Left ventricle myocardium inferior (tissue), 1 donor: ENCODE measurements around the gene SLC1A1. TPM values are rescaled to one million over a fixed set of nuclear protein-coding genes. Genes with fewer than 3 reads are reported as not detected.

Source experiments
- DNase-seq: peaks from one replicate; pipeline ENCODE4 v3.0.0-alpha.2; 2020
- H3K27ac ChIP-seq: fragments of 200-600 bp; replicated peaks from 2 replicates; pipeline ENCODE4 v1.8.0; 2021
- H3K27me3 ChIP-seq: fragments of 200-600 bp; 2 replicates; pipeline ENCODE4 v1.8.0; 2021; ENCODE audit warnings: low read depth
- H3K36me3 ChIP-seq: fragments of 200-600 bp; 2 replicates; pipeline ENCODE4 v1.8.0; 2021
- H3K4me1 ChIP-seq: fragments of 200-600 bp; 2 replicates; pipeline ENCODE4 v1.8.0; 2021
- H3K4me3 ChIP-seq: fragments of 200-600 bp; 2 replicates; pipeline ENCODE4 v1.8.0; 2021; ENCODE audit warnings: mild to moderate bottlenecking, moderate library complexity
- H3K9me3 ChIP-seq: fragments of 200-600 bp; replicated peaks from 2 replicates; pipeline ENCODE4 v1.8.0; 2021
- intact Hi-C: fragments of 100-400 bp; cut with micrococcal nuclease; formaldehyde crosslinking; loops from one replicate; pipeline ENCODE4 v1.11.0; 2022
- total RNA-seq: library from RNA; stranded (reverse); fragmentation: NEBNext Ultra II Directional; extraction: Animal tissue kit (Norgen Biotek cat#: 25700); gene quantifications from one replicate; pipeline ENCODE4 v1.2.1, GENCODE V29; 2021
- TF ChIP-seq, protein P1 (sequence below): fragments of 200-600 bp; IDR thresholded peaks from 2 replicates; pipeline ENCODE4 v1.8.0; 2021; ENCODE audit warnings: antibody characterized with exemption, mild to moderate bottlenecking, borderline replicate concordance
- donor health status: DM: no; HTN: yes; CAD: no; lungs with severe emphysema.

SLC1A1 gene
- total RNA-seq, 1 donor from 2014 or later = 3.1 TPM

DNA sequence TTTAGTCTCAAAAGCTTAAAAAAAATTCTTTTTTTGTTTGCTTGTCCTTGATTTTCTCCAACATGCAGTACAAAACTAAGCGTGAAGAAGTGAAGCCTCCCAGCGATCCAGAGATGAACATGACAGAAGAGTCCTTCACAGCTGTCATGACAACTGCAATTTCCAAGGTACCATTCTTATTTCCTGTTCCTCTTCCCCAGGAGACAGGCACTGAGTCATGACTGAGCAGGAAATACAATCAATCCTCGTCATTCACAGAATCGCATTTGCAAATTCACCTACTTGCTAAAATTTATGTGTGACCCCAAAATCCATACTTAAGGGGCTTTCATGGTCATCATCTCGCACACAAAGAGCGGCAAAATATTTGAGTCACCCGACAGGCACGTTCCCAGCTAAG, 77.3 kb downstream of the SLC1A1 start:
- no peaks in the 10 kb centered on the region for H3K9me3 ChIP-seq
- TF ChIP-seq, protein P1, sequence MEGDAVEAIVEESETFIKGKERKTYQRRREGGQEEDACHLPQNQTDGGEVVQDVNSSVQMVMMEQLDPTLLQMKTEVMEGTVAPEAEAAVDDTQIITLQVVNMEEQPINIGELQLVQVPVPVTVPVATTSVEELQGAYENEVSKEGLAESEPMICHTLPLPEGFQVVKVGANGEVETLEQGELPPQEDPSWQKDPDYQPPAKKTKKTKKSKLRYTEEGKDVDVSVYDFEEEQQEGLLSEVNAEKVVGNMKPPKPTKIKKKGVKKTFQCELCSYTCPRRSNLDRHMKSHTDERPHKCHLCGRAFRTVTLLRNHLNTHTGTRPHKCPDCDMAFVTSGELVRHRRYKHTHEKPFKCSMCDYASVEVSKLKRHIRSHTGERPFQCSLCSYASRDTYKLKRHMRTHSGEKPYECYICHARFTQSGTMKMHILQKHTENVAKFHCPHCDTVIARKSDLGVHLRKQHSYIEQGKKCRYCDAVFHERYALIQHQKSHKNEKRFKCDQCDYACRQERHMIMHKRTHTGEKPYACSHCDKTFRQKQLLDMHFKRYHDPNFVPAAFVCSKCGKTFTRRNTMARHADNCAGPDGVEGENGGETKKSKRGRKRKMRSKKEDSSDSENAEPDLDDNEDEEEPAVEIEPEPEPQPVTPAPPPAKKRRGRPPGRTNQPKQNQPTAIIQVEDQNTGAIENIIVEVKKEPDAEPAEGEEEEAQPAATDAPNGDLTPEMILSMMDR = no peak
- no peaks in the 10 kb centered on the region for H3K4me1 ChIP-seq
- no peaks in the 10 kb centered on the region for H3K27me3 ChIP-seq
- peaks cover 5% of the 10 kb centered on the region for H3K36me3 ChIP-seq
- DNase-seq = no peak
- intact Hi-C loops = no loop called here
- H3K4me3 ChIP-seq = no peak overlapping the region
- no peak overlapping the region for H3K27ac ChIP-seq

GRCh38 chr9:4569101-4569500, 78.8 kb downstream of the SLC1A1 start:
- DNase-seq = no peak
- no peaks in the 10 kb centered on the region for H3K27me3 ChIP-seq
- intact Hi-C loops = no loop called here

GRCh38 chr9:4572184-4572826, 82.0 kb downstream of the SLC1A1 start:
- TF ChIP-seq, protein P1 = no peak
- DNase-seq = no peak
- no peaks in the 10 kb centered on the region for H3K27me3 ChIP-seq
- no peak overlapping the region for H3K27ac ChIP-seq
- intact Hi-C loops = no loop called here
- peaks cover 14% of the 10 kb centered on the region for H3K36me3 ChIP-seq
- H3K4me1 ChIP-seq = peaks cover 7% of the 10 kb centered on the region
- H3K4me3 ChIP-seq = no peak overlapping the region
- H3K9me3 ChIP-seq = no peaks in the 10 kb centered on the region

More at GRCh38 chr9:4569101-4569500, 78.8 kb downstream of the SLC1A1 start:
- no peak overlapping the region for H3K27ac ChIP-seq
- H3K4me1 ChIP-seq = no peaks in the 10 kb centered on the region
- H3K4me3 ChIP-seq = no peak overlapping the region
- H3K9me3 ChIP-seq = no peaks in the 10 kb centered on the region
- H3K36me3 ChIP-seq = peaks cover 7% of the 10 kb centered on the region
- TF ChIP-seq, protein P1 = no peak

DNA sequence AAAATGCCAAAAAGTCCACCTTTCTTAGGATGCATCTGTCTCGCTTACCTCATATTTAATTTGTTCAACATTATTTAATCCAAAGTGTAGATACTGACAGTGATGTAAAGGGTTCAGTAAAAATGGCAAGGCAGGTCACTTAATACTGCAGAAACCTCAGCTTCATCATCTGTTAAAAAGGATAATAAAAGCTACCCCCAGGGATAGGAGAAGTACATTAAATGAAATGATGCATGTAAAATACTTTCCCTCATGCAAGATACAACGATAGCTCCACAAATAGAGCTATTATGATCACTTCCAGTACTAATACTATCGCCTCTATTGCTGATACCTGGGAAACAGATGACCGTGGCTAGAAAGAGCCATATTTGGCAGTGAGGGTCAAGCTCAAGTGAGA, 82.9 kb downstream of the SLC1A1 start:
- H3K4me1 ChIP-seq = peaks cover 7% of the 10 kb centered on the region
- no peak overlapping the region for H3K4me3 ChIP-seq
- H3K36me3 ChIP-seq = peaks cover 14% of the 10 kb centered on the region
- TF ChIP-seq, protein P1 = no peak
- intact Hi-C loops = no loop called here
- no peak overlapping the region for H3K27ac ChIP-seq
- no peaks in the 10 kb centered on the region for H3K9me3 ChIP-seq
- H3K27me3 ChIP-seq = no peaks in the 10 kb centered on the region
- DNase-seq = no peak

- Histone ChIP-seq H3K4me3 (no peak overlapping the region), H3K9me3 (no peaks in the 10 kb centered on the region), H3K27ac (no peak overlapping the region), H3K27me3 (no peaks in the 10 kb centered on the region), H3K4me1 (peaks cover 7% of the 10 kb centered on the region), H3K36me3 (peaks cover 14% of the 10 kb centered on the region)
- DNase-seq = no peak
- TF ChIP-seq, protein P1 = no peak
- intact Hi-C loops = no loop called here
Measured at GRCh38 chr9:4573634-4574389, 83.5 kb downstream of the SLC1A1 start.
